Measurements from ENCODE around the gene UQCR10. TPM values are rescaled to one million over a fixed set of nuclear protein-coding genes. Genes with fewer than 3 reads are reported as not detected.

The UQCR10 gene
- total RNA-seq, 1 experiment from 2014 or later = 119 TPM

- Histone ChIP-seq H4K20me1 (ENCODE audit: insufficient read depth) (no peaks in the 10 kb centered on the region), H3K27ac (ENCODE audit: low read depth, low read length) (no peak overlapping the region), H2AFZ (ENCODE audit: low read depth, low read length, poor library complexity, severe bottlenecking) (no peak overlapping the region), H3K9me2 (ENCODE audit: insufficient read depth) (no peaks in the 10 kb centered on the region), H3K4me2 (ENCODE audit: low read length) (no peak overlapping the region), H3K4me1 (ENCODE audit: control insufficient read depth in 1 of 2, insufficient read depth in 2 of 2, low read length in 2 of 2) (peaks cover 10 to 14% of the 10 kb centered on the region in 2 experiments), H3K79me2 (ENCODE audit: insufficient read depth, low read length) (no peaks in the 10 kb centered on the region), H3K4me3 (replicated peaks in 1 of 2; ENCODE audit: low read depth in 1 of 2, low read length in 2 of 2) (no peak overlapping the region), H3K9me3 (ENCODE audit: control insufficient read depth in 1 of 2, insufficient read depth in 1 of 2, low read depth in 1 of 2, low read length in 2 of 2) (no peaks in the 10 kb centered on the region), H3K9ac (ENCODE audit: low read length) (no peak overlapping the region), H3K27me3 (ENCODE audit: insufficient read depth, low read length) (no peaks in the 10 kb centered on the region), H3K36me3 (ENCODE audit: control insufficient read depth in 1 of 2, insufficient read depth in 2 of 2, low read length in 2 of 2) (no peaks in the 10 kb centered on the region)
- ATAC-seq = no peak
- no peak for DNase-seq (ENCODE audit: low read depth, low spot score)
- TF ChIP-seq SIN3A (IDR thresholded peaks at IDR 0.05; ENCODE audit: low read depth) (no peak), EGR1 (IDR thresholded peaks at IDR 0.05; ENCODE audit: low read depth) (no peak), ZNF274 (IDR thresholded peaks at IDR 0.05; ENCODE audit: low read depth, low read length) (no peak), SP1 (IDR thresholded peaks at IDR 0.05; ENCODE audit: low read depth) (no peak)
- TF ChIP-seq, protein P1, sequence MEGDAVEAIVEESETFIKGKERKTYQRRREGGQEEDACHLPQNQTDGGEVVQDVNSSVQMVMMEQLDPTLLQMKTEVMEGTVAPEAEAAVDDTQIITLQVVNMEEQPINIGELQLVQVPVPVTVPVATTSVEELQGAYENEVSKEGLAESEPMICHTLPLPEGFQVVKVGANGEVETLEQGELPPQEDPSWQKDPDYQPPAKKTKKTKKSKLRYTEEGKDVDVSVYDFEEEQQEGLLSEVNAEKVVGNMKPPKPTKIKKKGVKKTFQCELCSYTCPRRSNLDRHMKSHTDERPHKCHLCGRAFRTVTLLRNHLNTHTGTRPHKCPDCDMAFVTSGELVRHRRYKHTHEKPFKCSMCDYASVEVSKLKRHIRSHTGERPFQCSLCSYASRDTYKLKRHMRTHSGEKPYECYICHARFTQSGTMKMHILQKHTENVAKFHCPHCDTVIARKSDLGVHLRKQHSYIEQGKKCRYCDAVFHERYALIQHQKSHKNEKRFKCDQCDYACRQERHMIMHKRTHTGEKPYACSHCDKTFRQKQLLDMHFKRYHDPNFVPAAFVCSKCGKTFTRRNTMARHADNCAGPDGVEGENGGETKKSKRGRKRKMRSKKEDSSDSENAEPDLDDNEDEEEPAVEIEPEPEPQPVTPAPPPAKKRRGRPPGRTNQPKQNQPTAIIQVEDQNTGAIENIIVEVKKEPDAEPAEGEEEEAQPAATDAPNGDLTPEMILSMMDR (IDR thresholded peaks at IDR 0.05 in 2 of 3, conservative IDR thresholded peaks at IDR 0.05 in 1 of 3; ENCODE audit: borderline replicate concordance in 1 of 3, insufficient read depth in 1 of 3, low read depth in 2 of 3, low read length in 2 of 3) = no peak
- CTCF ChIA-PET = no interaction called here
- BruUV-seq (replicated peaks) = no TSS peak
- RAD21 ChIA-PET (ENCODE audit: low non-redundant PET in 1 of 2, low total read pairs in 2 of 2, uncharacterized antibody in 2 of 2, unreplicated experiment in 2 of 2) = no interaction called here
- POLR2A ChIA-PET = no interaction called here
- intact Hi-C loops (cut with micrococcal nuclease) = no loop called here
Measured at GRCh38 chr22:29758959-29759358, 8.2 kb upstream of the UQCR10 start.

DNA sequence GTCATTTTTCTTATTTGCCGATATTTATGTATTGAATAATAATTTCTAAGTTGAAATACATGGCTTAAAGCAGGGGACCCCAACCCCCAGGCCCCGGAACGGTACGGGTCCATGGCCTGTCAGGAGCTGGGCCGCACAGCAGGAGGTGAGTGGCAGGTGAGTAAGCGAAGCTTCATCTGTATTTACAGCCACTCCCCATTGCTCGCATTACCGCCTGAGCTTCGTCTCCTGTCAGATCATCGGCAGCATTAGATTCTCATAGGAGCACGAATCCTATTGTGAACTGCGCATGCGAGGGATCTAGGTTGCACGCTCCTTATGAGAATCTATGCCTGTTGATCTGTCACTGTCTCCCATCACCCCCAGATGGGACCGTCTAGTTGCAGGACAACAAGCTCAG lies 4.9 kb upstream of the UQCR10 start:
- DNase-seq (ENCODE audit: low read depth, low spot score) = peak; percentile 83
- peak; percentile 31 for ATAC-seq
- no peak overlapping the region for H2AFZ ChIP-seq (ENCODE audit: low read depth, low read length, poor library complexity, severe bottlenecking)
- H4K20me1 ChIP-seq (ENCODE audit: insufficient read depth) = no peaks in the 10 kb centered on the region
- POLR2A ChIA-PET = no interaction called here
- CTCF ChIA-PET = interaction anchor here (0.7 to 1.4 kb wide), 4 partner anchors 10 to 326 kb away, joined by 3 to 10 read pairs (median 4); no protein-coding TSS in a partner anchor
- intact Hi-C loops (cut with micrococcal nuclease) = no loop called here
- no TSS peak for BruUV-seq (replicated peaks)
- no peaks in the 10 kb centered on the region for H3K36me3 ChIP-seq (ENCODE audit: control insufficient read depth in 1 of 2, insufficient read depth in 2 of 2, low read length in 2 of 2)
- peaks cover 6% of the 10 kb centered on the region; the same call in 1 of the 2 replicates for H3K79me2 ChIP-seq (ENCODE audit: insufficient read depth, low read length)
- H3K4me1 ChIP-seq (ENCODE audit: control insufficient read depth in 1 of 2, insufficient read depth in 2 of 2, low read length in 2 of 2) = peaks cover 10 to 27% of the 10 kb centered on the region in 2 experiments
- H3K27ac ChIP-seq (ENCODE audit: low read depth, low read length) = no peak overlapping the region; the same call in 1 of the 2 replicates
- no peak overlapping the region; a peak in 1 of 4 replicates for H3K4me3 ChIP-seq (replicated peaks in 1 of 2; ENCODE audit: low read depth in 1 of 2, low read length in 2 of 2)
- no peak overlapping the region for H3K9ac ChIP-seq (ENCODE audit: low read length)
- H3K4me2 ChIP-seq (ENCODE audit: low read length) = peak overlapping the region; percentile 38
- no peaks in the 10 kb centered on the region for H3K27me3 ChIP-seq (ENCODE audit: insufficient read depth, low read length)
- 0 out of 2 replicates have a peak, but pooled peaks have one; percentile 26 for TF ChIP-seq SIN3A (IDR thresholded peaks at IDR 0.05; ENCODE audit: low read depth)
- TF ChIP-seq, protein P2, sequence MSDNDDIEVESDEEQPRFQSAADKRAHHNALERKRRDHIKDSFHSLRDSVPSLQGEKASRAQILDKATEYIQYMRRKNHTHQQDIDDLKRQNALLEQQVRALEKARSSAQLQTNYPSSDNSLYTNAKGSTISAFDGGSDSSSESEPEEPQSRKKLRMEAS (IDR thresholded peaks at IDR 0.05) = no peak; the same call in 1 of the 2 replicates
- RAD21 ChIA-PET (ENCODE audit: low non-redundant PET in 1 of 2, low total read pairs in 2 of 2, uncharacterized antibody in 2 of 2, unreplicated experiment in 2 of 2) = no interaction called here
- no peaks in the 10 kb centered on the region for H3K9me3 ChIP-seq (ENCODE audit: control insufficient read depth in 1 of 2, insufficient read depth in 1 of 2, low read depth in 1 of 2, low read length in 2 of 2)
- H3K9me2 ChIP-seq (ENCODE audit: insufficient read depth) = no peaks in the 10 kb centered on the region

Measured in HCT116 (cell line).